Stimulated activated CD4-positive, alpha-beta T cell treated with anti-CD3 and anti-CD28 coated beads, Interleukin-2, amount 100 ng/mL, for 24 hours (primary cell): Measurements from ENCODE around the gene MYLK.

ENCODE experiments used
- DNase-seq, 2 donors: peaks; one replicate each; pipeline ENCODE4 v3.0.0-alpha.2; 2020

MYLK gene

GRCh38 chr3:123818324-123818920 lies 65.7 kb downstream of the MYLK start:
- no peak for DNase-seq

DNA sequence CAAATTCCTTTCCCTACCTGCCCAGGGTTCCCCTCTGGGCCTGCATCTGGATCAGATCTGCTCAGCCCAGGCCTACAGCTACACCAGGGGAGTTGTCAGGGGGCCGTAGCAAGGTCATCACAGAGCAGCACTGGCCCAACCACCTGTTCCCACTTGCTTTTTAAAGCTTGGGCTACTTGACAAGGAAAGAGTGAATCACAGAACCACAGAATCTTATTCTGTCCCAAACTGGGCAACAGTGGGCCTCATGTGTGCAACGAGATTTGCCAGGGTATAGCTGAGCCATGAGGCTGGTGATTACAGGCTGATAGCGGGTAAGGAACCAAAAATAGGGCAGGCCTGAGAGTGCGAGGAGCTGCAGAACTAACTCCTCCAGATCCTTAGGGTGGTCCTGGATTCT lies 66.7 kb downstream of the MYLK start:
- DNase-seq = no peak

DNA sequence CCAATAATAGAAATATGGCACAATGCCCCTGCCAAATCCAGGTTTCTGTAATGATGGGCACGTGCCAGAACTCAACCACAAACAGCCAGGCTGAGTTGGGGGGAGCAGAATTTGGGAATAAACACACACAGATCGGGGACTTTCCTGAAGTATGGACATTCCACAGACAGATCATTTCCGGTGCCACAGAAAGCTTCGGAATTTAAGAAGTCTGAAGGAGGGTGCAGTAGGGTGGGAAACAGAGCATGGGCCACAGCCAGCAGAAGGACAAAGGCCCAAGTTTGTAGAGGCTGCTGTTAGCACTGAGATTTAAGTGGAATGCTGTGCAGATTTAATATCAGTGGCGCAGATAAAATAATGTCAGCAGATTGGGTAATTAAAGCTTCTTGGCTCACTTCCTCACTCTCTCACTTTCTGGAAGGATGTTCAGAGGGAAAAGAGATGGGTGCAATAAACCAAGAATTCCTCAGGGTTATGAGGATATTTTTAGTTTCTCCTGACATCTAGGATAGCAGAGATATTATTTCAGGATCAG lies 67.4 kb downstream of the MYLK start:
- DNase-seq = no peak

GRCh38 chr3:123815981-123816380 lies 68.2 kb downstream of the MYLK start:
- no peak for DNase-seq

DNA sequence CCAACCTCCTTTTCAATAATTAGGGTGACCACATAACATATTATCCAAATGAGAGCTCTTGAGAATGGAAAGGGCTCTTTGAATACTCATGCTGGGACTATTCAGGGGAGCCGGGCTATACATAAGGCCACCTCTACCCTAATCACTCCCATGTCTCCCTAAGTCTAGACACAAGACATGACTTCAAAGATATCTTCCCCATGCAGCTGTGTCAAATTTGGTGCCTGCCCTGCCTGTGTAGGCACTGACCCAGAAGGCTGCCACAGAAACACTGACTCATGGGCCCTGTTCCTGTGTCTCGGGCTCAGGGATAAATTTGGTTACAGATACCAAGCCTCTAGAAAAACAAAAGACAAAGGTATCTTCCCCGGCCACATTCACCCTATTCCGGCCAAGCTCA lies 70.3 kb downstream of the MYLK start:
- no peak for DNase-seq

DNA sequence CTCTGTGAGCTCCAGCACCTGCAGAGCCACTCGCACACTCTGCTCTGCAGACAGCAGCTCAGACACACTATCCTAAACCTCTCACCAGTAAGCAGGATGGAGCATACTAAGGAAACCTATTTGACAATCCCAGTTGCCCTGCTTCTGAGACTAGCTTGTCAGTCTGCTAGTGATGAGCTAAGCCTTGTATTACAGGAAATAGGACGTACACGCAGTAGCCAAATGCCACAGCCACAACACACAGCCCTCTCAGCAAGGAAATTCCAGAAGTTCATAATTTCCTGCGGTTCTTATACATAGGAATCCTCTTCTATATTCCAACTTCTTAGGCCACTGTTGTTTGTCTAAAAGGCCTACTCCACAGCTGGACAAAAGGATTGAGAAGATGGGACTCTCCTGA lies 74.5 kb downstream of the MYLK start:
- no peak for DNase-seq

GRCh38 chr3:123808812-123809211 lies 75.3 kb downstream of the MYLK start:
- DNase-seq = no peak

GRCh38 chr3:123807820-123808219 lies 76.3 kb downstream of the MYLK start:
- no peak for DNase-seq

DNA sequence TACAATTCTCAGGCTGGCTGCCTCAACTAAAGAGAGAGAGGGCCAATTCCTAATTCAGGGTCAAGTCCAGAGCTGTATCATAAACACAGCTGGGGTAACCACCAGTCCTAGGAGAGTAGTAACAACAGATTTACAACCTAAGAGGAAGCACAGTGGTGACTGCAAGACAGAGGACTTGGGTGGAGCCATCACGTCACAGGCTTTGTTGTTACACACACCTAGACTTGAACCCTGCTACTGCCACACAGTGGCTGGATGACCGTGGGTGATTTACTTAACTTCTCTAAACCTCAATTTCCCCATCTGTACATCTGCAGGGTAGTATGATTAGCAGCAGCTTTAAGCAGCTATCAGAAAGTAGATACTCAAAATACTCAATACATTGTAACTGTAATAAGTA lies 78.6 kb downstream of the MYLK start:
- DNase-seq = no peak

DNA sequence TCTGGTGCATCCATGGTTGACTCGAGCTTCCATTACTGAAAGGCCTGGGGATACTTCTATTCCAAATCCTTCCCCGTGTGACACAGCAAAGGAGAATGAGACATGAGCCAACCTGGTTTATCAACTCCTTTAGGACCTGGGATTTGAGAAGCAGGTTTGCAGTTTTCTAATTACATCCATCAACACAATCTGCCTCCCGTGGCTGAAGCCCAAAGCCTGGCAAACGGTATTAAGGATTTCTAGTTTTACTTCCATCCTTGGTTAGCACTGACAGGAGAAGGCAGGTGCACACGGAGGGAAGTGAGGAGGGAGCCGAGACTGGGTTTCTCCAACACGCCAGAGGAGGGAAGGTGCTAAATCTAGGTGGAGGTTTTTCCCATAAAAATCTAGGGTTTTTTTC lies 79.0 kb downstream of the MYLK start:
- DNase-seq = no peak

GRCh38 chr3:123804676-123805075 lies 79.5 kb downstream of the MYLK start:
- no peak for DNase-seq

DNA sequence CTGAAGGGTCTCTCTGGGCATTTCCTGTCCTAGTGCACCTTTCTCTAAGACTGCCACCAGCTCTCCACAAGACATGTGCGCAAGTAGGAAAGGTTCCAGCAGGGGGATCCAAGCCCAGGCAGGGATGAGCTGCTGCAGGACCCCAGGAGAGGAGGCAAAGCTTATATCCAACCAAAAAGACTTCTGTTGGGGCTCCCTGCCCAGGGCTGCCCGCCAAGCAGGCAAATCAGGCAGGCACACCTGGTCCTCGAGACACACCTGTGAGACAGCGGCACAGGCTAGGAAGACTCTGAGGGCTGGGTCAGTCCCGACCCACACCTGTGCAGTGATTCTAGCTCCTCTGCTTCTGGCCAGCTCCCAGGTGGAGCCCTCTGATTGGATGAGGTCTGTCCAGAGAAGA lies 80.6 kb downstream of the MYLK start:
- DNase-seq = no peak

GRCh38 chr3:123802007-123802625 lies 82.0 kb downstream of the MYLK start:
- no peak for DNase-seq

DNA sequence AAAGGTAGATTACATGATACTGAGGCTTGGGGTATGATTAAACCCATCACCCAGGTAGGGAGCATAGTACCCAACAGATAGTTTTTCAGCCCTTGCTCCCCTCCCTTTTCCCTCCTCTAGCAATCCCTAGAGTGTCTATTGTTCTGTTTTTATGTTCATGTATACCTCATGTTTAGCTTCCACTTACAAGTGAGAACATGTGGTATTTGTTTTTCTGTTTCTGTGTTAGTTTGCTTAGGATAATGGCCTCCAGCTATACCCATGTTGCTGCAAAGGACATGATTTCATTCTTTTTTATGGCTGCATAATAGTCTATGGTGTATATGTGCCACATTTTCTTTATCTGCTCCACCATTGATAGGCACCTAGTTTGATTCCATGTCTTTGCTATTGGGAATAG lies 82.7 kb downstream of the MYLK start:
- DNase-seq = no peak

DNA sequence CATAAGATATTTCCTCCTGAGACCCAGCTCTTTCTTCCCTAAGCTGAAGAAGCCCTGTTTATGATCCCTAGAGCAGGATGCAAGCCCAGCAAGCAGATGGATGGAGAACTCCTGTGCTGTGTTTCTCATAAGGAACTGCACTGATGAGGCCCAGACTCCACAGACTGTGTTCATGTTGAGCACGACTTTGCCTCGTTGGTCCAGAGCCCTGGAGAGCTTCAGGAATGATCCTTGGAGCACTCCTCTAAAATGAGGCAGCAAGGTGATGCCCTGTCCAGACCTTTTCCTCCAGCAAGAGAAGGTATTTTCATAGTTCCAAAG lies 83.8 kb downstream of the MYLK start:
- DNase-seq = no peak

DNA sequence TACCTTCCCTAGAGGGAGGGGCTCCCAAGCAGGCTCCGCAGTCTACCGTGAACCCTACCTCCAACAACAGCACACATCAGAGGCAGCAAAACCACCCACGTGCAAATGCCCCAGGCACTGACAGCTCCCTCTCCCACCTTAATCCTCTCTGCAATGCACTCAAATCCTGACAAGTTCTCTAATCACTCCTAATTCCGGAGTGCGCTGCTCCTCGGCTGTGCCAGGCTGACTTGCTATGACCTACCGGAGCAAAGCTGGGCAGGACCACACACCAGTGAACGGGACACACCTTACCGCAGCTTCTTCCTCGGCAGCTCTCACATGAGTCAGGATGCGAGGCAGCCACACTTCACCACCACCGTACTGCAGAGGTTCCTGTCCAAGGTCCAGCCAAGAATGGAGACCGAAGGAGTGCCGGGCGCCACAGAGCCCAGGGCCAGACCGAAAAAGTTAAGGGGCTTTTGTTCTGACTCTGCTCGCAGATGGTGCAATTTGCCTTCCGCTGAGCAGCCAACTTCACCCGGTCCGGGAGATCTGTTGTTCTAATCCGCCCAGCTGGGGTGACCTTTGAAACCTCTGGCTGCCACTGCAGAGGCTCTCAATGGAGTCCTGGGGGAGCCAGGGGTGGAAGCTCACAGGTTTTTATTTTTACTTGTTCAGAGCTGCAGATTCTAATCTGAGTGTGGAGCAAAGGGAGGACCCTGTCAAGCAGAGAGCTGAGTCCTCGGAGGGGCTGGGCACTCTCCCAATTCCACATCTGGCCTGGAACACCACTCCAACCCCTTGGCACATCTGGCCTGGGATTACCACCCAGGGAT lies 84.4 kb downstream of the MYLK start:
- no peak for DNase-seq

DNA sequence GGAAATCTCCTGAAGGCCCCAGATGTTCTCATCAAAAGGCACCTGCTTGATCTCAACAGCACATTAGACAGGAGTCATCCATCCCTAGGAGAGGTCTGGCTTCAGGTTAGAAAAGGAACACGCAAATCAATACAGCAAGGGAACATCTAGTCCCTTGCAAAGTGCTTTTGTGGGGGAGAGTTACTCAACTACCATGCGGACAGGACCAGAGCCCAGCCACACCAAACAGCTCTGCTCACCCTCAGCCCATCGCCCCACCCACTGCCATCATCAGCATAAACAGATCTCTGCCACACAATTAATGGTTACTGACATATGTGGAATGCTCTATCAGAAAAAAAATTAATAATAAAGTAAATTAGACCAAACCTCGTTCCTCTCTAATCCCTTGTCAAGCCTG lies 85.6 kb downstream of the MYLK start:
- DNase-seq = no peak

- DNase-seq = no peak
Measured at GRCh38 chr3:123795471-123796251, 88.5 kb downstream of the MYLK start.

DNA sequence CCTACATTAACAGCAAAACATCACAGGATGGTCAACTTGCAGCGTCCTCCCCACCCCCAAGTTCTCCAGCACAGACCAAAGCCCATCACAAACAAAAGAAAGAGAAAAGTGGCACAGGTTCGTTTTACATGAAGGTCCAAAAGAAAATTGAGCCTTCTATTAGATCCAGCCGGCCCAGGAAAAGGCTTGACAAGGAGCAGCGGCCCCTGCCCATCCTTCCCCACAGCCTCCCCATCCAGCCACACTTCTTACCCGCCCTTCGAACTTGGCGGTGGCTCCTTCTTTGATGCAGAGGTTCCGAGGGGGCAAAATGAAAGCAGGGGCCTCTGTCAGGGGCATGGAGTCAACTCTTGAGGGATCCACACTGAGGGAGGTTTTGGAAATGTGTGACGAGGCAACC lies 90.7 kb downstream of the MYLK start:
- DNase-seq = no peak

- no peak for DNase-seq
Measured at GRCh38 chr3:123792473-123793201, 91.5 kb downstream of the MYLK start.

- DNase-seq = no peak
Measured at GRCh38 chr3:123791898-123792297, 92.2 kb downstream of the MYLK start.

GRCh38 chr3:123791417-123791816 lies 92.7 kb downstream of the MYLK start:
- no peak for DNase-seq

GRCh38 chr3:123791073-123791370 lies 93.1 kb downstream of the MYLK start:
- no peak for DNase-seq
